ENCODE data around the gene TNFRSF12A.
"Not testable (repeated sequence)": the region's sequence is repeated elsewhere in the genome, so short reads cannot be mapped to it uniquely, and the experiment has no call there.

TNFRSF12A gene

GRCh38 chr16:3051494-3051893 is 31.3 kb downstream of the TNFRSF12A start:
- no peak for DNase-seq

GRCh38 chr16:3052571-3053329 is 32.6 kb downstream of the TNFRSF12A start:
- DNase-seq: not testable (repeated sequence)

DNA sequence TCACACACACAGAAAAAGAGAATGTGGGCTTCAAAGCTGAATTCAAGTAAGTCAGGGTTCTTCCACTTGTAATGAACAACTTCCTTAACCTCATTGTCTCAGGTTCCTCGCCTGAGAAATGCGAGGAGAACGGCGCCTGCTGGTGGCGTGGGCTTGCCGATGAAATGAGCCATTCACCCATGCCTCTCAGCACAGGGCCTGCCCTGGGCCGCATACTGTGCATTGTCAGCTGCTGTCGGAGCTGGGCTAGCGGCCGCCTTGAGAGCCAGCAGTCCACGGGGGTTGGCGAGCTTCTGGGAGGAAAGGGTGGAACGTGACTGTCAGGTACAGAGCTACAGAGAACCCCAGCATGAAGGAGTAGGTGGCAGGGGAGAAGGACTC is 33.2 kb downstream of the TNFRSF12A start:
- DNase-seq: not testable (repeated sequence)

DNA sequence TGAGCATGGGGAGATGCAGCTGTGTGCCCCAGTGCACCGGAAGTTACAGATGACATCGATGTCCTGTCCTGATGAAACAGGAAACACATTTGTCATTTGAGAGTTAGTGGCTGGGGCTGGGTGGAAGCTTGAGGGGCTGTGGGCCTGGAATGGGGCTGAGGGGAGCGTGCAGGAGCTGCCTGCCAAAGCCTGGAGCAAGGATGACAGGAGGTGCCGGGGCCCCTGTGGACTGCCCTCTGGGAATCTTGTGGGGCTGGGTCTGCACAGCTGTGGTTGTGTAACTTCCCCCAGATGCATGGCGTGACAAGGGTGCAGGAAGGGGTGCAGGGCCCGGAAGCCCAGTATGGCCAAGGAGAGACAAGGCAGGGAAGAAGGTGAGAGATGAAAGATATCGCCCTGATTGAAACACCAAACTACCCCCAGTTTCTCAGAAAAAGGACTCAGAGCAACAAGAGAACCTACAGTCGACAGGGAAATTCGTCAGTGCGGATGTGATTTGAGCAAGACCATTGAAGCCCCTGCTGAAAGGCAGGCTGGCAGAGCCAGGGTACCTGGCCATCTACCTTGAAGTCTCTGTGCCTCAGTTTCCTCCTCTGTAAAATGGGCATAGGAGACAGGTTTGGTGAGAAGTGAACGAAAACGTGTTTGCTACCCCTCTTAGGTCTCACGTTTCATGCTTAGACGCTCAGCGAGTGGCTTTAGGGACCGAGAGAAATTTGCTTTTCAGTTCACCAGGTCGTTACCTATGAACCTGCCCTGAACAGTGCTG is 35.0 kb downstream of the TNFRSF12A start:
- DNase-seq: no peak

DNA sequence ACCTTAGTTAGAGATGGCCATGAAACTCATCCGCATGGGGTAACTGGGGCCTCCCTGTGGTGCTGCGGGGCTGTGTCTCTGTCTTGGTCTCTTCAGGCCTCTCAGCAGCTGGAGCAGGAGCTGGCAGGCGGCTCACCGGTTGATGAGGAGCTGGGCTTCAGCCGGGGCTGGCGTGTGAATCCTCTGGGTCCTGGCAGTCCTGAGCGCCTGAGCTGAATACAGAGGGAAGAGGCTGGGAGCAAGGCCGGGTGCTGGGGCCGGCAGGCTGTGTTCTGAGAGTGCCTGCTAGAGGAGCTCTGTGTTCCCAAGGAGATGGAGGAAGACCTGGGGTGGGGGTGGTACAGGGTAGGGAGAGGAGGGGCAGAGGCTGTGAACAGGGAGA is 35.6 kb downstream of the TNFRSF12A start:
- not testable (repeated sequence) for DNase-seq

- DNase-seq: no peak
Measured at GRCh38 chr16:3056336-3057180, 36.4 kb downstream of the TNFRSF12A start.

- no peak for DNase-seq
Measured at GRCh38 chr16:3057181-3058138, 37.3 kb downstream of the TNFRSF12A start.

- DNase-seq: peak; percentile 54
Measured at GRCh38 chr16:3058139-3059030, 38.2 kb downstream of the TNFRSF12A start.

DNA sequence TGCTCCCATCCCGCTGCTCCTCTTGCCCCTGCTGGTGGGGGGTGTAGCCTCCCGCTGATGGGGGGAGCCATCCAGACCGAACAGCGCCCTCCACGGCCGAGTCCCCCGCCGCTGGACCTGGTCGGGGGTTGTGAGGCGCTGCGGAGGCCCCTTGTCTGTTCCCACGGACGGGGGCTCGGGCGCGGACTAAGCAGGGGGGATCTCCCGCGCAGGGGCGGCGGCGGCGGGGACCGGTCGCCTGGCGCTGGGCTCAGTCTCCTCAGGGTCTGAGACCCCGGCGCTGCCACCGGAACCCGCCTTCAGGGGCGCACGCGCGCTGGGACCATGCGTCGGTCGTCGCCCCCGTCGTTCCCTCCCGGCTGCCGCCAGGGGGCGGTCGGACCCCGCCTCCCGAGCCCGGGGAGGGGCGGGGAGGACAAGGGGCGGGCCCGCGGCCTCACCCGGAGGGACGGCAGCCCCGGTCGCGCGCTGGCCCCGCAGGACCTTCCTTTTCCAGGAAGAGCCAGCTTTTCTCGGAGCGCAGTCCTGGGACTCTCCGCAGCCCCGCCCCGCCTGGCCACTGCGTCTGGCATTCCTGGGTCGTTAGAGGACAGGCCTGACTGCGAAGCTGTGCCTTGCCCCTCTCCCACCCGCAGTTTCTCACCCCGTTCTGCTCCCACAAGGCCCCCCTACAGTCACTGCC is 39.0 kb downstream of the TNFRSF12A start:
- peak; percentile 94 for DNase-seq

DNA sequence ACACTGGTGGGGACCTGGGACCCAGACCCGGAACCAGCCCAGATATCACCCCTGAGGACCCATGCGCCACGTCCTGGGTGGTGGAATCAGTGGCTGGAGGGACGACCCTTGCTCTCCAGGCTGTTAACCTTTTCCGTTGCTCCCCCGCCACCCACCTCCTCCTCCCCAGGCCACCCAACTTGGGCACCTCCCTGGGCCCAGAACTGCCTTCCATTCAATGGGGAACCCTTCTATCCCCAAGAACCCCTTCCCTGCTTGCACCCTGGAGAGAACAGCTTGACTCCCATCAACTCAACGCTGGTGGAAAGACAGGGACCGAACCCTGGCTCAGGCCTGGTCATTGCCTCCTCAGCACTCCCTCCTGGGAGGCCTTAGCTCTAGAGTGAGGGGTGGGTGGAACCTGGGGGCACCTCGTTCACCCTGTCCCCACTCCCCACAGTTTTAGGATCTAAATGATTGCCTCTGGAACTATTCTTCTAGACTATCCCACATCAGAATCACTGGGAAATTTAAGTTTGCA is 39.6 kb downstream of the TNFRSF12A start:
- no peak for DNase-seq

DNA sequence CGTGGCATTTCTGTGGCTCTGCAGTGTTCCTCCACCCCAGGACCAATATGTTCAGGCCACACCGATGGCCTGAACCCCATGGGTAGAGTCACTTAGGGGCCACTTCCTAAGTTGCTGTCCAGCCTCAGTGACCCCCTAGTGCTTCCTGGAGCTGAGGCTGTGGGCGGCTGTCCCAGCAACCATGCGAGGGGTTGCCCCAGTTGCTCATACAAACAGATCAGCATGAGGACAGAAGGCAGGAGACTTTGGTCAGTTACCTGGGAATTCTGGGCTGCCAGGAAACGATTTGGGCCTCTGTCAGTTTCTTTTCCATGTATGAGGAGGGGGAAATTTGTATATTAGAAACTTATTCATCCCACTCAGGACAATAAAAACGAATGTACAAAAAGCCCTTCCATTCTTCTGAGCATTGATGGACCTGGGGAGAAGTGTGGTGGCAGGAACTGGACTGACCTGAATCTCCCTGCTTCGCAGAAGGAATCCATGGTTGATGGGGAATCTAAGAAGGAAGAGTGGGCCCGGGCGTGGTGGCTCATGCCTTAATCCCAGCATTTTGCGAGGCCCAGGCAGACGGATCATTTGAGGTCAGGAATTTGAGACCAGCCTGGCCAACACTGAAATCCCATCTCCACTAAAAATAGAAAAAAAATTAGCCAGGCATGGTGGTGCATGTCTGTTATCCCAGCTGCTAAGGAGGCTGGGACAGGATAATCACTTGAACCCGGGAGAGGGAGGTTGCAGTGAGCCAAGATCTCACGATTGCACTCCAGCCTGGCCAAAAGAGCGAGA is 40.4 kb downstream of the TNFRSF12A start:
- no peak for DNase-seq

DNA sequence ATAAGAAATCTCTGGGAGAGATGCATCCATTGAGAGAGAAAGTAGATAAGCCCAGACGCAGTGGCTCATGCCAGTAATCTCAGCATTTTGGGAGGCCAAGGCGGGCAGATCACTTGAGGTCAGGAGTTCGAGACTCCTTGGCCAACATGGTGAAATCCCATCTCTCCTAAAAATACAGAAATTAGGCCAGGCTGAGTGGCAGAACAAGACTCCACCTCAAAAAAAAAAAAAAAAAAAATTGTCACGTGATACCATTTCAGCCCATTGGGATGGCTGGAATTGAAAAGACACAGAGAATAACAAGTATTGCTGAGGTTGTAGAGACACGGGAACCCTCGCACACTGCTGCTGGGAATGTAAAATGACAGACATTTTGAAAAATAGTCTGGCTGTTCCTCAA is 42.4 kb downstream of the TNFRSF12A start:
- DNase-seq: no peak

- DNase-seq: peak; percentile 46
Measured at GRCh38 chr16:3063625-3064386, 43.6 kb downstream of the TNFRSF12A start.

- no peak for DNase-seq
Measured at GRCh38 chr16:3065069-3065741, 45.0 kb downstream of the TNFRSF12A start, which contains the start of gene IL32. Gene IL32 (plus strand): TSS chr16:3065640. CDS start chr16:3065812, 172 bp downstream.

DNA sequence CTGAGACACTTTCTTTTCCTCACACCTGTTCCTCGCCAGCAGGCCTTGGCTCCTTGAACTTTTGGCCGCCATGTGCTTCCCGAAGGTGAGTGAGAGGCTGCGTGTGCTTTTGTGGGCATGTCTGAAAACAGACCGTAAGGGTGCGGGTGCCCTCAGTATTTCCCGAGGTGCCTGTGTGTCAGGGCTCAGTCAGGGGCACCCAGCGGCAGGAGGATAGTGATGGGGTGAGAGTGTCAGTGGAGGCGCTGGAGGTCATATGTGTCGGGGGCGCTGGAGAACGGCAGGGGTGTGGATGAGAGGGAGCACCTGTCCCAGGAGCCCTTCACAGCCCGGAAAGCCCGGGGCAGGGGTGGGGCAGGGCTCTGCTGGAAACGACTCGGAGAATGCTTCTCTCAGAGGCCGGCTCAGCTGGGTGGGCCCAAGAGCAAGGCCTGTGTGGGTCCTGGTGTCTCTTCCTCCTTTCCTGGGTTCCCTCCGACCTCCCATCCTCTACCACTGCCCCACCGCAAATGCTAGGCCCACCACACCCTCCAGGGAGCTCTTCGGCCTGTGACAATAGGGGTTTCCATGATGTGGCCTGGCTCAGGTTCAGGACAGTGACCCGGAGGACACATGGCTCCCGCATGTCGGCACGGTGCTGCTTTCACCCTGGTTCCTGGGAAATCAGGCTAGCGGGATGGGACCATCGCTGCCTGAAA is 45.7 kb downstream of the TNFRSF12A start:
- DNase-seq: no peak

GRCh38 chr16:3066440-3066748 is 46.2 kb downstream of the TNFRSF12A start:
- DNase-seq: no peak

DNA sequence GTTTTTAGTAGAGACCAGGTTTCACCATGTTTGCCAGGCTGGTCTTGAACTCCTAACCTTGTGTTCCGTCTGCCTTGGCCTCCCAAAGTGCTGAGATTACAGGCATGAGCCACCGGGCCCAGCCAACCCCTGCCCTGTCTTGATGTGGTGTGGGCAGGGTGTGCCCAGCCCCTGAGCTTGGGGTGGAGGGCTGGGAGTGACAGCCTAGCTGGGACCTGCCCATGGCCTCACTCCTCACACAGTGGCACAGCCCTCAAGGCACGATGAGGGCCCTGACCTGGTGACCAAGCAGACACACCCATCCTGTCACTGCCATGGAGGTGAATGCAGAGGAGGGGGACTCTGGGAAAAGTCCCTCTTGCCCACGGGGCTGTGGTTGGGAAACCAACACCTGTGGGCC is 48.3 kb downstream of the TNFRSF12A start:
- DNase-seq: no peak
